Naive B cell (primary cell): ENCODE results near the gene SPATA20. TPM values are rescaled to one million over a fixed set of nuclear protein-coding genes. Genes with fewer than 3 reads are reported as not detected.
A peak's percentile ranks its signal among the peaks of the same experiment; 100 is the strongest.

ENCODE experiments used
- ATAC-seq, 2 donors: fragments of 150-1000 bp; cut with Tn5 transposase; 2 replicates each; pipeline ENCODE4 v1.10.0; 2021; ENCODE audit warnings: low read depth in 2 of 2, mild to moderate bottlenecking in 2 of 2, moderate library complexity in 2 of 2
- DNase-seq: peaks from one replicate; pipeline ENCODE4 v3.0.0; 2022
- H3K27ac Mint-ChIP-seq, 6 donors: one replicate each; pipeline ENCODE4 v1.8.0; 2020 to 2022; ENCODE audit warnings: mild to moderate bottlenecking in 6 of 6, mixed read lengths in 6 of 6, moderate library complexity in 5 of 6, inconsistent platforms in 2 of 6
- H3K27me3 Mint-ChIP-seq, 3 donors: one replicate each; pipeline ENCODE4 v1.8.0; 2021 to 2022; ENCODE audit warnings: mixed read lengths in 3 of 3, mild to moderate bottlenecking in 1 of 3
- H3K36me3 Mint-ChIP-seq, 2 donors: one replicate each; pipeline ENCODE4 v1.8.0; 2020 to 2022; ENCODE audit warnings: mixed read lengths in 2 of 2, inconsistent platforms in 1 of 2, mild to moderate bottlenecking in 1 of 2
- H3K4me1 Mint-ChIP-seq, 3 donors: one replicate each; pipeline ENCODE4 v1.8.0; 2020 to 2022; ENCODE audit warnings: mixed read lengths in 3 of 3, inconsistent platforms in 1 of 3, mild to moderate bottlenecking in 1 of 3, moderate library complexity in 1 of 3
- H3K4me3 Mint-ChIP-seq, 8 donors: one replicate each; pipeline ENCODE4 v1.8.0; 2020 to 2022; ENCODE audit warnings: mild to moderate bottlenecking in 8 of 8, mixed read lengths in 8 of 8, moderate library complexity in 8 of 8, inconsistent platforms in 2 of 8
- H3K9me3 Mint-ChIP-seq, 7 donors: one replicate each; pipeline ENCODE4 v1.8.0; 2020 to 2022; ENCODE audit warnings: mixed read lengths in 7 of 7, mild to moderate bottlenecking in 5 of 7, inconsistent platforms in 2 of 7, moderate library complexity in 1 of 7
- polyA plus RNA-seq, 6 donors: library from polyadenylated mRNA; unstranded; fragments of 300-500 nt; fragmentation: Illumina TruSeq; gene quantifications; one replicate each; pipeline ENCODE4 v1.2.3, GENCODE V29; 2021; ENCODE audit warnings: low read depth in 6 of 6

Gene SPATA20
- polyA plus RNA-seq, 6 donors from 2014 or later: 8.2 to 17.0 (median 11.9) TPM

GRCh38 chr17:50571681-50572080 is 24.7 kb downstream of the SPATA20 start:
- peaks cover 26 to 78% (median 69%) of the 10 kb centered on the region in 3 donors for H3K27me3 Mint-ChIP-seq
- H3K4me1 Mint-ChIP-seq: no peaks in the 10 kb centered on the region
- H3K4me3 Mint-ChIP-seq: no peak overlapping the region
- no peak for ATAC-seq
- H3K9me3 Mint-ChIP-seq: no peaks in the 10 kb centered on the region
- no peak overlapping the region for H3K27ac Mint-ChIP-seq
- H3K36me3 Mint-ChIP-seq: no peaks in the 10 kb centered on the region
- no peak for DNase-seq

- no peak overlapping the region for H3K27ac Mint-ChIP-seq
- no peaks in the 10 kb centered on the region for H3K4me1 Mint-ChIP-seq
- no peaks in the 10 kb centered on the region for H3K36me3 Mint-ChIP-seq
- peaks cover 19 to 78% (median 69%) of the 10 kb centered on the region in 3 donors for H3K27me3 Mint-ChIP-seq
- ATAC-seq (no peak), DNase-seq (no peak)
- H3K4me3 Mint-ChIP-seq: no peak overlapping the region
- no peaks in the 10 kb centered on the region for H3K9me3 Mint-ChIP-seq
Observed at GRCh38 chr17:50572541-50572940, 25.6 kb downstream of the SPATA20 start.

GRCh38 chr17:50573866-50574611 is 27.1 kb downstream of the SPATA20 start:
- H3K27me3 Mint-ChIP-seq: peaks cover 14 to 75% (median 67%) of the 10 kb centered on the region in 3 donors
- H3K4me1 Mint-ChIP-seq: no peaks in the 10 kb centered on the region
- no peaks in the 10 kb centered on the region for H3K9me3 Mint-ChIP-seq
- ATAC-seq (no peak), DNase-seq (no peak)
- H3K4me3 Mint-ChIP-seq: no peak overlapping the region
- no peak overlapping the region for H3K27ac Mint-ChIP-seq
- H3K36me3 Mint-ChIP-seq: no peaks in the 10 kb centered on the region

GRCh38 chr17:50575581-50576210 is 28.7 kb downstream of the SPATA20 start:
- ATAC-seq (no peak), DNase-seq (no peak)
- Mint-ChIP-seq H3K36me3 (no peaks in the 10 kb centered on the region), H3K27ac (no peak overlapping the region), H3K4me1 (no peaks in the 10 kb centered on the region), H3K4me3 (no peak overlapping the region), H3K27me3 (peaks cover 14 to 76% (median 64%) of the 10 kb centered on the region in 3 donors), H3K9me3 (no peaks in the 10 kb centered on the region)

- no peak for DNase-seq
- H3K9me3 Mint-ChIP-seq: no peaks in the 10 kb centered on the region
- no peak overlapping the region for H3K27ac Mint-ChIP-seq
- H3K4me1 Mint-ChIP-seq: no peaks in the 10 kb centered on the region
- H3K4me3 Mint-ChIP-seq: no peak overlapping the region
- ATAC-seq: no peak
- H3K36me3 Mint-ChIP-seq: no peaks in the 10 kb centered on the region
- peaks cover 18 to 74% (median 65%) of the 10 kb centered on the region in 3 donors for H3K27me3 Mint-ChIP-seq
Observed at GRCh38 chr17:50576864-50577263, 29.9 kb downstream of the SPATA20 start.

GRCh38 chr17:50577451-50577954 is 30.5 kb downstream of the SPATA20 start:
- no peak for ATAC-seq
- peaks cover 20 to 74% (median 65%) of the 10 kb centered on the region in 3 donors for H3K27me3 Mint-ChIP-seq
- no peaks in the 10 kb centered on the region for H3K4me1 Mint-ChIP-seq
- H3K4me3 Mint-ChIP-seq: no peak overlapping the region
- H3K9me3 Mint-ChIP-seq: no peaks in the 10 kb centered on the region
- no peaks in the 10 kb centered on the region for H3K36me3 Mint-ChIP-seq
- no peak overlapping the region for H3K27ac Mint-ChIP-seq
- DNase-seq: no peak

GRCh38 chr17:50578173-50578572 is 31.2 kb downstream of the SPATA20 start:
- Mint-ChIP-seq H3K4me3 (no peak overlapping the region), H3K36me3 (no peaks in the 10 kb centered on the region), H3K4me1 (no peaks in the 10 kb centered on the region), H3K27ac (no peak overlapping the region), H3K27me3 (peaks cover 20 to 74% (median 66%) of the 10 kb centered on the region in 3 donors), H3K9me3 (no peaks in the 10 kb centered on the region)
- ATAC-seq (no peak), DNase-seq (no peak)

GRCh38 chr17:50579399-50579798 is 32.4 kb downstream of the SPATA20 start:
- Mint-ChIP-seq H3K4me3 (no peak overlapping the region), H3K27me3 (peaks cover 16 to 75% (median 70%) of the 10 kb centered on the region in 3 donors), H3K4me1 (no peaks in the 10 kb centered on the region), H3K36me3 (no peaks in the 10 kb centered on the region), H3K27ac (no peak overlapping the region), H3K9me3 (no peaks in the 10 kb centered on the region)
- ATAC-seq (no peak), DNase-seq (no peak)

- Mint-ChIP-seq H3K36me3 (no peaks in the 10 kb centered on the region), H3K27ac (no peak overlapping the region), H3K4me3 (no peak overlapping the region), H3K4me1 (no peaks in the 10 kb centered on the region), H3K27me3 (peaks cover 16 to 74% (median 71%) of the 10 kb centered on the region in 3 donors), H3K9me3 (no peaks in the 10 kb centered on the region)
- DNase-seq (no peak), ATAC-seq (no peak)
Observed at GRCh38 chr17:50580646-50581045, 33.7 kb downstream of the SPATA20 start.

GRCh38 chr17:50581316-50581715 is 34.3 kb downstream of the SPATA20 start:
- no peaks in the 10 kb centered on the region for H3K36me3 Mint-ChIP-seq
- H3K4me1 Mint-ChIP-seq: no peaks in the 10 kb centered on the region
- no peaks in the 10 kb centered on the region for H3K9me3 Mint-ChIP-seq
- peaks cover 14 to 72% (median 71%) of the 10 kb centered on the region in 3 donors for H3K27me3 Mint-ChIP-seq
- no peak for ATAC-seq
- no peak overlapping the region for H3K4me3 Mint-ChIP-seq
- no peak for DNase-seq
- no peak overlapping the region for H3K27ac Mint-ChIP-seq

- H3K27ac Mint-ChIP-seq: no peak overlapping the region
- peaks cover 7 to 66% (median 58%) of the 10 kb centered on the region in 3 donors for H3K27me3 Mint-ChIP-seq
Observed at GRCh38 chr17:50582741-50583140, 35.8 kb downstream of the SPATA20 start.

GRCh38 chr17:50583641-50584040 is 36.7 kb downstream of the SPATA20 start:
- no peak for DNase-seq
- Mint-ChIP-seq H3K27me3 (peaks cover 6 to 61% (median 52%) of the 10 kb centered on the region in 3 donors), H3K4me3 (no peak overlapping the region), H3K9me3 (no peaks in the 10 kb centered on the region), H3K36me3 (no peaks in the 10 kb centered on the region), H3K4me1 (no peaks in the 10 kb centered on the region), H3K27ac (no peak overlapping the region)
- ATAC-seq: no peak

More at GRCh38 chr17:50582741-50583140, 35.8 kb downstream of the SPATA20 start:
- Mint-ChIP-seq H3K4me3 (no peak overlapping the region), H3K4me1 (no peaks in the 10 kb centered on the region), H3K9me3 (no peaks in the 10 kb centered on the region), H3K36me3 (no peaks in the 10 kb centered on the region)
- DNase-seq (no peak), ATAC-seq (no peak)

GRCh38 chr17:50584116-50584515 is 37.1 kb downstream of the SPATA20 start:
- Mint-ChIP-seq H3K27ac (no peak overlapping the region), H3K36me3 (no peaks in the 10 kb centered on the region), H3K9me3 (no peaks in the 10 kb centered on the region), H3K4me1 (no peaks in the 10 kb centered on the region), H3K4me3 (no peak overlapping the region), H3K27me3 (peaks cover 6 to 56% (median 47%) of the 10 kb centered on the region in 3 donors)
- ATAC-seq (no peak), DNase-seq (no peak)

GRCh38 chr17:50584749-50585148 is 37.8 kb downstream of the SPATA20 start:
- ATAC-seq (no peak), DNase-seq (no peak)
- Mint-ChIP-seq H3K27ac (peak overlapping the region in 2 of 6 donors; percentile 10 to 82), H3K36me3 (no peaks in the 10 kb centered on the region), H3K4me3 (no peak overlapping the region), H3K4me1 (no peaks in the 10 kb centered on the region), H3K9me3 (no peaks in the 10 kb centered on the region), H3K27me3 (peaks cover 6 to 55% (median 44%) of the 10 kb centered on the region in 3 donors)
